ENCODE data around the gene PLXNA4.

The PLXNA4 gene

DNA sequence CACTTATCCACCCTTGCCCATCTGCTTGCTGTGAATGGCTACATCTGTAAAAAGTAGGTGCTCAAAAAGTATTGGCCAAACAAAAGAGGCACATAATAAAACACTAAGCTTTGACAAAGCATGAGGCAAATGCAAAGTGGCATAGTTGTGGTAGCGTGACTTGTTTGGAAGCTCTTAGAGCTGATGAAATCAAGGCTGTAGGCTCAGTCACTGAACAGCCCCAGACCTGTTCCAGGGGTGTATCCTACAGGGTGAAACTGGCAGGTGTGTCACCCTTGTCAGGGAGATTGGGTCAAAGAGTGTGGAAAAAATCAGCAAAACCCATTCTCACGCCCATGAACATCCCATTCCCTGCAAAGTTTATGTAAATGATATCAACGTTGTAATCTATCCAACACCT lies 427.4 kb downstream of the PLXNA4 start:
- in situ Hi-C loops (cut with MboI; ENCODE audit: low sequenced_read_pairs, unreplicated experiment) = no loop called here
- no peak for TF ChIP-seq CTCF (IDR thresholded peaks at IDR 0.05; ENCODE audit: borderline replicate concordance, control extremely low read depth, extremely low read depth, insufficient read depth, missing control alignments)
- no peak for DNase-seq (ENCODE audit: low spot score)

GRCh38 chr7:132145466-132145865 lies 430.8 kb downstream of the PLXNA4 start:
- DNase-seq (ENCODE audit: low spot score) = no peak
- TF ChIP-seq CTCF (IDR thresholded peaks at IDR 0.05; ENCODE audit: borderline replicate concordance, control extremely low read depth, extremely low read depth, insufficient read depth, missing control alignments) = no peak
- in situ Hi-C loops (cut with MboI; ENCODE audit: low sequenced_read_pairs, unreplicated experiment) = no loop called here

- in situ Hi-C loops (cut with MboI; ENCODE audit: low sequenced_read_pairs, unreplicated experiment) = no loop called here
- TF ChIP-seq CTCF (IDR thresholded peaks at IDR 0.05; ENCODE audit: borderline replicate concordance, control extremely low read depth, extremely low read depth, insufficient read depth, missing control alignments) = no peak
- DNase-seq (ENCODE audit: low spot score) = no peak
These were observed 431.2 kb downstream of the PLXNA4 start for GRCh38 chr7:132145063-132145462.

- no peak for TF ChIP-seq CTCF (IDR thresholded peaks at IDR 0.05; ENCODE audit: borderline replicate concordance, control extremely low read depth, extremely low read depth, insufficient read depth, missing control alignments)
- in situ Hi-C loops (cut with MboI; ENCODE audit: low sequenced_read_pairs, unreplicated experiment) = no loop called here
- DNase-seq (ENCODE audit: low spot score) = no peak
These were observed 434.3 kb downstream of the PLXNA4 start for GRCh38 chr7:132142006-132142405.

GRCh38 chr7:132141109-132141508 lies 435.2 kb downstream of the PLXNA4 start:
- no peak for DNase-seq (ENCODE audit: low spot score)
- no peak for TF ChIP-seq CTCF (IDR thresholded peaks at IDR 0.05; ENCODE audit: borderline replicate concordance, control extremely low read depth, extremely low read depth, insufficient read depth, missing control alignments)
- in situ Hi-C loops (cut with MboI; ENCODE audit: low sequenced_read_pairs, unreplicated experiment) = no loop called here

- TF ChIP-seq CTCF (IDR thresholded peaks at IDR 0.05; ENCODE audit: borderline replicate concordance, control extremely low read depth, extremely low read depth, insufficient read depth, missing control alignments) = no peak
- in situ Hi-C loops (cut with MboI; ENCODE audit: low sequenced_read_pairs, unreplicated experiment) = no loop called here
- DNase-seq (ENCODE audit: low spot score) = no peak
These were observed 435.9 kb downstream of the PLXNA4 start for GRCh38 chr7:132140341-132140740.

GRCh38 chr7:132138817-132139216 lies 437.5 kb downstream of the PLXNA4 start:
- in situ Hi-C loops (cut with MboI; ENCODE audit: low sequenced_read_pairs, unreplicated experiment) = no loop called here
- TF ChIP-seq CTCF (IDR thresholded peaks at IDR 0.05; ENCODE audit: borderline replicate concordance, control extremely low read depth, extremely low read depth, insufficient read depth, missing control alignments) = no peak
- DNase-seq (ENCODE audit: low spot score) = no peak

All from GM13976 (cell line).